Fibroblast of lung (primary cell): Measurements from ENCODE around the gene WWP2.

Experiments
- EZH2 ChIP-seq: IDR thresholded peaks from 2 replicates; pipeline ENCODE4 v1.5.1; 2012; ENCODE audit warnings: low read length, control low read depth, mild to moderate bottlenecking; ENCODE audit errors: missing control alignments
- TF ChIP-seq, protein P1 (sequence below), 2 donors: IDR thresholded peaks in 1 of 2; conservative IDR thresholded peaks in 1 of 2; 1 replicate in 1 of 2; 2 replicates in 1 of 2; pipeline ENCODE4 v1.5.1; 2011 to 2012; ENCODE audit warnings: low read length in 2 of 2, control low read depth in 1 of 2, inconsistent platforms in 1 of 2, low read depth in 1 of 2, mild to moderate bottlenecking in 1 of 2

DNA sequence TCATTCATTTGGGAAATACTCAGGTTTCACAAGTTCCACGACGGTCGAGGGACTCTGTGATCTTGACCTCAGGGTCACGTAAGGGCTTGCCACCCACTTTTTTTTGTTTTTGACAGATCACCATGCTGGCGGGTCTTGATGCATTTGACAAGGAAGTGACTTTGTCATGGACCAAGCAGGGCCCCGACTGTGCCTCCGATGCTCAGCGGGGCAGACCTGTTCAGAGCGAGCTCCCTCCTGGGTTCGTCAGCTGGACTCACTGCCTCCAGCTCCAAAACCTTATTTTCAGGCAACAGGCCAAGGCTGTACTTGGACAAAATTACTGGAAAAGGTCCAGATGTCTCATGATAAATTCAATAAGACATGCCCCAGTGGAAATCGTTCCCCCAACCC lies 180.0 kb downstream of the WWP2 start:
- TF ChIP-seq EZH2, result no peak
- TF ChIP-seq, protein P1, sequence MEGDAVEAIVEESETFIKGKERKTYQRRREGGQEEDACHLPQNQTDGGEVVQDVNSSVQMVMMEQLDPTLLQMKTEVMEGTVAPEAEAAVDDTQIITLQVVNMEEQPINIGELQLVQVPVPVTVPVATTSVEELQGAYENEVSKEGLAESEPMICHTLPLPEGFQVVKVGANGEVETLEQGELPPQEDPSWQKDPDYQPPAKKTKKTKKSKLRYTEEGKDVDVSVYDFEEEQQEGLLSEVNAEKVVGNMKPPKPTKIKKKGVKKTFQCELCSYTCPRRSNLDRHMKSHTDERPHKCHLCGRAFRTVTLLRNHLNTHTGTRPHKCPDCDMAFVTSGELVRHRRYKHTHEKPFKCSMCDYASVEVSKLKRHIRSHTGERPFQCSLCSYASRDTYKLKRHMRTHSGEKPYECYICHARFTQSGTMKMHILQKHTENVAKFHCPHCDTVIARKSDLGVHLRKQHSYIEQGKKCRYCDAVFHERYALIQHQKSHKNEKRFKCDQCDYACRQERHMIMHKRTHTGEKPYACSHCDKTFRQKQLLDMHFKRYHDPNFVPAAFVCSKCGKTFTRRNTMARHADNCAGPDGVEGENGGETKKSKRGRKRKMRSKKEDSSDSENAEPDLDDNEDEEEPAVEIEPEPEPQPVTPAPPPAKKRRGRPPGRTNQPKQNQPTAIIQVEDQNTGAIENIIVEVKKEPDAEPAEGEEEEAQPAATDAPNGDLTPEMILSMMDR (conservative IDR thresholded peaks at IDR 0.05 in 1 of 2, IDR thresholded peaks at IDR 0.05 in 1 of 2; ENCODE audit: low read depth in 1 of 2, low read length in 2 of 2), result no peak
